H9 (cell line): ENCODE results near the gene SCIMP. TPM values are rescaled to one million over a fixed set of nuclear protein-coding genes. Genes with fewer than 3 reads are reported as not detected.
"Not testable (repeated sequence)": the region's sequence is repeated elsewhere in the genome, so short reads cannot be mapped to it uniquely, and the experiment has no call there.

Experiments used
- DNase-seq: peaks from one replicate; pipeline ENCODE4 v3.0.0-alpha.2; 2017
- H2AFZ ChIP-seq: one replicate; pipeline ENCODE4 v1.6.1; 2013; ENCODE audit warnings: mild to moderate bottlenecking, low read length, control low read depth, moderate library complexity
- H2AK5ac ChIP-seq: 2 replicates; pipeline ENCODE4 v1.6.1; 2013; ENCODE audit warnings: low read length, control low read depth, mixed read lengths; ENCODE audit not compliant: insufficient read length
- H2BK120ac ChIP-seq: one replicate; pipeline ENCODE4 v1.6.1; 2013; ENCODE audit warnings: low read depth, mild to moderate bottlenecking, low read length, control low read depth, inconsistent platforms; ENCODE audit not compliant: poor library complexity, severe bottlenecking
- H2BK12ac ChIP-seq: 2 replicates; pipeline ENCODE4 v1.6.1; 2013; ENCODE audit warnings: low read length, control low read depth, mixed read lengths, low read depth; ENCODE audit not compliant: insufficient read length
- H2BK15ac ChIP-seq: 2 replicates; pipeline ENCODE4 v1.6.1; 2013; ENCODE audit warnings: low read depth, low read length, control low read depth
- H2BK20ac ChIP-seq: one replicate; pipeline ENCODE4 v1.6.1; 2013; ENCODE audit warnings: low read depth, mild to moderate bottlenecking, low read length, control low read depth, inconsistent platforms; ENCODE audit not compliant: poor library complexity, severe bottlenecking
- H2BK5ac ChIP-seq: 2 replicates; pipeline ENCODE4 v1.6.1; 2013; ENCODE audit warnings: low read length, control low read depth, mixed read lengths; ENCODE audit not compliant: insufficient read length
- H3K14ac ChIP-seq: 2 replicates; pipeline ENCODE4 v1.6.1; 2013; ENCODE audit warnings: low read length, control low read depth; ENCODE audit not compliant: insufficient read depth
- H3K18ac ChIP-seq: 2 replicates; pipeline ENCODE4 v1.6.1; 2013; ENCODE audit warnings: low read depth, mild to moderate bottlenecking, mixed read lengths, low read length, control low read depth; ENCODE audit not compliant: insufficient read length
- H3K23ac ChIP-seq: 2 replicates; pipeline ENCODE4 v1.6.1; 2013; ENCODE audit warnings: low read length, control low read depth, mixed read lengths, low read depth; ENCODE audit not compliant: insufficient read length
- H3K23me2 ChIP-seq: 2 replicates; pipeline ENCODE4 v1.6.1; 2013; ENCODE audit warnings: low read depth, mild to moderate bottlenecking, mixed read lengths, low read length, control low read depth; ENCODE audit not compliant: insufficient read length, poor library complexity, severe bottlenecking
- H3K27ac ChIP-seq: 2 replicates; pipeline ENCODE4 v1.5.1; 2013; ENCODE audit warnings: low read length, control low read depth, mixed read lengths, low read depth; ENCODE audit not compliant: insufficient read length
- H3K27me3 ChIP-seq: 2 replicates; pipeline ENCODE4 v1.6.1; 2013; ENCODE audit warnings: low read length, control low read depth, inconsistent platforms; ENCODE audit not compliant: insufficient read depth
- H3K4ac ChIP-seq: 2 replicates; pipeline ENCODE4 v1.6.1; 2013; ENCODE audit warnings: low read depth, mild to moderate bottlenecking, control low read depth, inconsistent platforms, low read length, moderate library complexity
- H3K4me1 ChIP-seq: 2 replicates; pipeline ENCODE4 v1.6.1; 2013; ENCODE audit warnings: low read length, control low read depth, inconsistent platforms; ENCODE audit not compliant: insufficient read depth
- H3K4me2 ChIP-seq: 2 replicates; pipeline ENCODE4 v1.6.1; 2013; ENCODE audit warnings: low read length, control low read depth, mixed read lengths; ENCODE audit not compliant: insufficient read length, insufficient read depth
- H3K56ac ChIP-seq: 2 replicates; pipeline ENCODE4 v1.6.1; 2013; ENCODE audit warnings: low read depth, mild to moderate bottlenecking, mixed read lengths, low read length, control low read depth; ENCODE audit not compliant: insufficient read length
- H3K79me1 ChIP-seq: 2 replicates; pipeline ENCODE4 v1.6.1; 2013; ENCODE audit warnings: low read depth, mild to moderate bottlenecking, moderate library complexity, low read length, control low read depth, inconsistent platforms; ENCODE audit not compliant: insufficient read depth, poor library complexity, severe bottlenecking
- H3K79me2 ChIP-seq: 2 replicates; pipeline ENCODE4 v1.6.1; 2013; ENCODE audit warnings: low read length, control low read depth, inconsistent platforms; ENCODE audit not compliant: insufficient read depth
- H3K9ac ChIP-seq: 2 replicates; pipeline ENCODE4 v1.6.1; 2013; ENCODE audit warnings: low read length, control low read depth, mixed read lengths; ENCODE audit not compliant: insufficient read length; ENCODE audit errors: extremely low read depth
- H3K9me3 ChIP-seq: one replicate; pipeline ENCODE4 v1.6.1; 2013; ENCODE audit warnings: low read depth, low read length, inconsistent platforms; ENCODE audit not compliant: control insufficient read depth
- H3T11ph ChIP-seq: one replicate; pipeline ENCODE4 v1.6.1; 2013; ENCODE audit warnings: mild to moderate bottlenecking, low read length, control low read depth, inconsistent platforms
- H4K20me1 ChIP-seq: one replicate; pipeline ENCODE4 v1.6.1; 2013; ENCODE audit not compliant: control insufficient read depth, insufficient read length, insufficient read depth
- H4K5ac ChIP-seq: 2 replicates; pipeline ENCODE4 v1.6.1; 2013; ENCODE audit warnings: low read depth, mild to moderate bottlenecking, mixed read lengths, low read length, control low read depth; ENCODE audit not compliant: insufficient read length
- H4K8ac ChIP-seq: replicated peaks from 2 replicates; pipeline ENCODE4 v1.6.1; 2013; ENCODE audit warnings: low read length, control low read depth, mixed read lengths, low read depth; ENCODE audit not compliant: insufficient read length
- H4K91ac ChIP-seq: 2 replicates; pipeline ENCODE4 v1.6.1; 2013; ENCODE audit warnings: low read depth, mild to moderate bottlenecking, moderate library complexity, mixed read lengths, low read length, control low read depth; ENCODE audit not compliant: insufficient read length
- H3K27ac Mint-ChIP-seq, 3 experiments: 2 replicates in 2 of 3; 3 replicates in 1 of 3; pipeline ENCODE4 v1.8.0; 2020 to 2021; ENCODE audit warnings: mixed read lengths in 3 of 3, mild to moderate bottlenecking in 1 of 3, moderate library complexity in 1 of 3
- H3K27me3 Mint-ChIP-seq: 2 replicates; pipeline ENCODE4 v1.8.0; 2021; ENCODE audit warnings: low read depth, mild to moderate bottlenecking, moderate library complexity, mixed read lengths
- H3K36me3 Mint-ChIP-seq, 3 experiments: 2 replicates in 2 of 3; 3 replicates in 1 of 3; pipeline ENCODE4 v1.8.0; 2020 to 2021; ENCODE audit warnings: low read depth in 3 of 3, mixed read lengths in 3 of 3; ENCODE audit not compliant: insufficient read depth in 1 of 3
- H3K4me1 Mint-ChIP-seq, 2 experiments: 2 replicates each; pipeline ENCODE4 v1.8.0; 2020; ENCODE audit warnings: mixed read lengths in 2 of 2
- H3K4me3 Mint-ChIP-seq, 2 experiments: 2 replicates in 1 of 2; 3 replicates in 1 of 2; pipeline ENCODE4 v1.8.0; 2020 to 2021; ENCODE audit warnings: mild to moderate bottlenecking in 2 of 2, mixed read lengths in 2 of 2, moderate library complexity in 1 of 2
- H3K9me3 Mint-ChIP-seq, 2 experiments: 2 replicates in 1 of 2; 3 replicates in 1 of 2; pipeline ENCODE4 v1.8.0; 2020; ENCODE audit warnings: mild to moderate bottlenecking in 2 of 2, mixed read lengths in 2 of 2, moderate library complexity in 1 of 2
- CTCF ChIP-seq: fragments of 200-600 bp; sonication (generic); conservative IDR thresholded peaks from 3 replicates; pipeline ENCODE4 v1.8.0; 2021; ENCODE audit warnings: antibody characterized with exemption, mild to moderate bottlenecking
- WGBS: extraction: QIAGEN DNeasy Blood & Tissue Kit; methylation state at CpG from one replicate; pipeline ENCODE4 v1.1.7; 2013; ENCODE audit warnings: missing lambda C conversion rate, low lambda C conversion rate, mixed read lengths; ENCODE audit not compliant: insufficient read length; ENCODE audit errors: extremely low coverage; 5-methylcytosine and 5-hydroxymethylcytosine counted together
- total RNA-seq: library from RNA; stranded (reverse); gene quantifications from 2 replicates; pipeline ENCODE4 v1.2.1, GENCODE V29; 2021

Gene SCIMP
- total RNA-seq, 1 experiment from 2014 or later = not detected

- H3K4me2 ChIP-seq = no peak overlapping the region
- no CpG with 5 or more reads among the region's 6 CpGs for WGBS
Observed at GRCh38 chr17:5164436-5164835, 70.2 kb downstream of the SCIMP start.

GRCh38 chr17:5161793-5162192 lies 72.9 kb downstream of the SCIMP start:
- H2AFZ ChIP-seq, H2AK5ac ChIP-seq, H4K5ac ChIP-seq, H2BK120ac ChIP-seq, H3K23ac ChIP-seq, H3K4me3 Mint-ChIP-seq, H3K79me2 ChIP-seq, H2BK15ac ChIP-seq, H2BK5ac ChIP-seq, H3T11ph ChIP-seq, H3K9me3 Mint-ChIP-seq, H3K56ac ChIP-seq, H2BK12ac ChIP-seq, H2BK20ac ChIP-seq, H4K20me1 ChIP-seq, H4K8ac ChIP-seq, H3K36me3 Mint-ChIP-seq, H3K9me3 ChIP-seq, H3K9ac ChIP-seq, H3K27me3 ChIP-seq, DNase-seq, H3K4me1 Mint-ChIP-seq, H3K27ac ChIP-seq, H3K79me1 ChIP-seq, H4K91ac ChIP-seq, H3K23me2 ChIP-seq, H3K14ac ChIP-seq, H3K18ac ChIP-seq, H3K4me1 ChIP-seq, H3K4me2 ChIP-seq, H3K27ac Mint-ChIP-seq, H3K4ac ChIP-seq: not testable (repeated sequence)
- H3K27me3 Mint-ChIP-seq = peaks cover 32% of the 10 kb centered on the region
- no CpG with 5 or more reads among the region's 3 CpGs for WGBS

More at GRCh38 chr17:5164436-5164835, 70.2 kb downstream of the SCIMP start:
- no peaks in the 10 kb centered on the region for H3K27me3 ChIP-seq
- no peak overlapping the region for H4K91ac ChIP-seq
- no peaks in the 10 kb centered on the region for H3K36me3 Mint-ChIP-seq
- no peak overlapping the region for H4K8ac ChIP-seq
- no peak overlapping the region for H3K27ac Mint-ChIP-seq
- H2AK5ac ChIP-seq = no peak overlapping the region
- no peak overlapping the region for H3T11ph ChIP-seq
- no peak overlapping the region for H3K23ac ChIP-seq
- H3K56ac ChIP-seq = no peak overlapping the region
- no peak overlapping the region for H4K5ac ChIP-seq
- H2AFZ ChIP-seq = no peak overlapping the region
- peaks cover 2 to 5% of the 10 kb centered on the region in 2 experiments; a peak in 3 of 4 replicates for H3K4me1 Mint-ChIP-seq
- no peak overlapping the region for H3K27ac ChIP-seq
- H3K4me3 Mint-ChIP-seq = no peak overlapping the region
- no peak overlapping the region for H3K9ac ChIP-seq
- no peaks in the 10 kb centered on the region for H3K9me3 Mint-ChIP-seq
- H2BK120ac ChIP-seq = no peak overlapping the region
- no peak overlapping the region for H2BK12ac ChIP-seq
- no peaks in the 10 kb centered on the region for H3K9me3 ChIP-seq
- no peak overlapping the region for H3K4ac ChIP-seq
- H2BK5ac ChIP-seq = no peak overlapping the region
- H3K79me1 ChIP-seq = no peaks in the 10 kb centered on the region
- H3K27me3 Mint-ChIP-seq = peaks cover 13% of the 10 kb centered on the region
- no peaks in the 10 kb centered on the region for H3K23me2 ChIP-seq
- H3K14ac ChIP-seq = no peak overlapping the region
- no peaks in the 10 kb centered on the region for H4K20me1 ChIP-seq
- no peak for DNase-seq
- TF ChIP-seq CTCF = no peak
- no peak overlapping the region for H3K18ac ChIP-seq
- no peak overlapping the region for H2BK15ac ChIP-seq
- H2BK20ac ChIP-seq = no peak overlapping the region
- H3K4me1 ChIP-seq = no peaks in the 10 kb centered on the region
- no peaks in the 10 kb centered on the region for H3K79me2 ChIP-seq
